ENCODE measurements around the gene EDA2R. TPM values are rescaled to one million over a fixed set of nuclear protein-coding genes. Genes with fewer than 3 reads are reported as not detected.

The EDA2R gene
- total and polyA plus RNA-seq, 2 of the 4 experiments (the other 2 are of a cell fraction) = 14.7 to 23.8 TPM

DNA sequence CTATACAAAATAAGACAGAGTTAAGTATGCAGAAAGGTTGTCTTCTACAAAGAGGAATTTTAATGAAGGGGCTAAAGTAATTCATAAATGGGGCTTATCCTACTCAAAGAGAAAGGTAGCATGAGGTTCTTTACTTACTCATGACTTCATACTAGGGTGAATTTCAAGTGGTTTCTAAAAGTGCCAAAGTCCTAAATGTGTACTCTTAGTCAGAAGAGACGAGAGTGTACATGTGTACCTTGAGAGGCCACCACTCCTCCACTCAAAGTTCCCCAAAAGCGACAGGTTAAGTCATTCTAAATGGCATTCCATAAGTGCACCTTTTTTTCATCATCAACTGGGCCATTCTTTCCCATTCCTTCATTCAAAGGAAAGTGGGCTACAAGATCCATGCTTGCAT lies 21.9 kb downstream of the EDA2R start:
- Histone ChIP-seq H3K18ac (ENCODE audit: low read depth, low read length) (no peak overlapping the region), H4K8ac (ENCODE audit: low read depth in 2 of 2, low read length in 2 of 2) (no peak overlapping the region), H2AFZ (replicated peaks; ENCODE audit: low read length, poor library complexity) (no peak overlapping the region), H3K4me3 (ENCODE audit: insufficient read depth, low read depth, low read length) (no peak overlapping the region), H2AK9ac (replicated peaks; ENCODE audit: low read depth, low read length, poor library complexity) (no peak overlapping the region), H3K9ac (ENCODE audit: low read depth, low read length) (no peak overlapping the region), H4K20me1 (ENCODE audit: insufficient read depth, low read length) (peaks cover 7% of the 10 kb centered on the region; the same call in 1 of the 2 replicates), H3K9me3 (ENCODE audit: control insufficient read depth, insufficient read depth, low read length) (no peaks in the 10 kb centered on the region; the same call in 1 of the 2 replicates), H2BK120ac (ENCODE audit: low read depth, low read length) (no peak overlapping the region), H3K79me1 (ENCODE audit: low read depth in 1 of 2, low read length in 2 of 2) (peaks cover 0 to 5% of the 10 kb centered on the region in 2 experiments; a peak in 2 of 4 replicates), H2BK15ac (ENCODE audit: low read depth, low read length) (no peak overlapping the region), H3K4ac (ENCODE audit: low read depth, low read length) (no peak overlapping the region), H3K9me1 (ENCODE audit: insufficient read depth, low read length) (no peaks in the 10 kb centered on the region), H2BK20ac (ENCODE audit: low read depth, low read length) (no peak overlapping the region), H3K23ac (ENCODE audit: low read depth, low read length) (no peak overlapping the region), H2AK5ac (ENCODE audit: low read depth, low read length) (no peak overlapping the region), H2BK5ac (ENCODE audit: low read depth, low read length, poor library complexity, severe bottlenecking) (no peak overlapping the region), H3K14ac (replicated peaks; ENCODE audit: low read depth, low read length) (no peak overlapping the region), H4K5ac (ENCODE audit: low read depth, low read length) (no peak overlapping the region), H3K27ac (ENCODE audit: insufficient read depth, low read length) (no peak overlapping the region), H3K4me2 (ENCODE audit: low read depth, low read length) (no peak overlapping the region), H3K4me1 (ENCODE audit: control insufficient read depth, insufficient read depth, low read length) (no peaks in the 10 kb centered on the region), H4K91ac (ENCODE audit: insufficient read depth, low read depth, low read length) (no peak overlapping the region), H3K27me3 (ENCODE audit: control insufficient read depth, insufficient read depth, low read length) (no peaks in the 10 kb centered on the region), H3K56ac (ENCODE audit: extremely low read depth, insufficient read depth, low read length) (no peak overlapping the region), H3K36me3 (ENCODE audit: control insufficient read depth, insufficient read depth, low read length) (peaks cover 2% of the 10 kb centered on the region; the same call in 1 of the 2 replicates)
- in situ Hi-C loops (cut with MboI; ENCODE audit: low sequenced_read_pairs) = no loop called here
- DNase-seq (no peak), ATAC-seq (ENCODE audit: low read depth) (no peak)
- no TSS peak for BruUV-seq (replicated peaks)
- no CpG with 5 or more reads among the region's 2 CpGs for WGBS, 2 experiments (ENCODE audit: extremely low coverage in 2 of 2, insufficient read length in 1 of 2)
- ChIA-PET CTCF (no interaction called here), POLR2A (ENCODE audit: unreplicated experiment) (no interaction called here)
- TF ChIP-seq, protein P1, sequence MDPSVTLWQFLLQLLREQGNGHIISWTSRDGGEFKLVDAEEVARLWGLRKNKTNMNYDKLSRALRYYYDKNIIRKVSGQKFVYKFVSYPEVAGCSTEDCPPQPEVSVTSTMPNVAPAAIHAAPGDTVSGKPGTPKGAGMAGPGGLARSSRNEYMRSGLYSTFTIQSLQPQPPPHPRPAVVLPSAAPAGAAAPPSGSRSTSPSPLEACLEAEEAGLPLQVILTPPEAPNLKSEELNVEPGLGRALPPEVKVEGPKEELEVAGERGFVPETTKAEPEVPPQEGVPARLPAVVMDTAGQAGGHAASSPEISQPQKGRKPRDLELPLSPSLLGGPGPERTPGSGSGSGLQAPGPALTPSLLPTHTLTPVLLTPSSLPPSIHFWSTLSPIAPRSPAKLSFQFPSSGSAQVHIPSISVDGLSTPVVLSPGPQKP (IDR thresholded peaks at IDR 0.05; ENCODE audit: borderline replicate concordance, low read depth, low read length) = no peak
- TF ChIP-seq, protein P2, sequence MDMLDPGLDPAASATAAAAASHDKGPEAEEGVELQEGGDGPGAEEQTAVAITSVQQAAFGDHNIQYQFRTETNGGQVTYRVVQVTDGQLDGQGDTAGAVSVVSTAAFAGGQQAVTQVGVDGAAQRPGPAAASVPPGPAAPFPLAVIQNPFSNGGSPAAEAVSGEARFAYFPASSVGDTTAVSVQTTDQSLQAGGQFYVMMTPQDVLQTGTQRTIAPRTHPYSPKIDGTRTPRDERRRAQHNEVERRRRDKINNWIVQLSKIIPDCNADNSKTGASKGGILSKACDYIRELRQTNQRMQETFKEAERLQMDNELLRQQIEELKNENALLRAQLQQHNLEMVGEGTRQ (IDR thresholded peaks at IDR 0.05; ENCODE audit: low read depth, low read length) = no peak
- TF ChIP-seq NFE2L2 (IDR thresholded peaks at IDR 0.05; ENCODE audit: low read depth, low read length) (no peak), MAZ (IDR thresholded peaks at IDR 0.05; ENCODE audit: borderline replicate concordance, low read depth, low read length) (no peak), RAD21 (IDR thresholded peaks at IDR 0.05; ENCODE audit: low read length) (no peak), FOS (IDR thresholded peaks at IDR 0.05; ENCODE audit: low read depth, low read length) (no peak), RFX5 (IDR thresholded peaks at IDR 0.05; ENCODE audit: low read depth, low read length) (no peak), POLR2A (IDR thresholded peaks at IDR 0.05; ENCODE audit: low read depth, low read length) (no peak), MXI1 (IDR thresholded peaks at IDR 0.05; ENCODE audit: borderline replicate concordance, low read depth, low read length) (no peak), SMC3 (IDR thresholded peaks at IDR 0.05; ENCODE audit: low read depth, low read length) (no peak), CHD1 (IDR thresholded peaks at IDR 0.05; ENCODE audit: low read depth, low read length) (no peak), CEBPB (IDR thresholded peaks at IDR 0.05; ENCODE audit: low read depth, low read length) (no peak), BHLHE40 (IDR thresholded peaks at IDR 0.05; ENCODE audit: low read depth, low read length) (no peak), RCOR1 (IDR thresholded peaks at IDR 0.05; ENCODE audit: insufficient replicate concordance, low read length) (no peak)
- TF ChIP-seq, protein P3, sequence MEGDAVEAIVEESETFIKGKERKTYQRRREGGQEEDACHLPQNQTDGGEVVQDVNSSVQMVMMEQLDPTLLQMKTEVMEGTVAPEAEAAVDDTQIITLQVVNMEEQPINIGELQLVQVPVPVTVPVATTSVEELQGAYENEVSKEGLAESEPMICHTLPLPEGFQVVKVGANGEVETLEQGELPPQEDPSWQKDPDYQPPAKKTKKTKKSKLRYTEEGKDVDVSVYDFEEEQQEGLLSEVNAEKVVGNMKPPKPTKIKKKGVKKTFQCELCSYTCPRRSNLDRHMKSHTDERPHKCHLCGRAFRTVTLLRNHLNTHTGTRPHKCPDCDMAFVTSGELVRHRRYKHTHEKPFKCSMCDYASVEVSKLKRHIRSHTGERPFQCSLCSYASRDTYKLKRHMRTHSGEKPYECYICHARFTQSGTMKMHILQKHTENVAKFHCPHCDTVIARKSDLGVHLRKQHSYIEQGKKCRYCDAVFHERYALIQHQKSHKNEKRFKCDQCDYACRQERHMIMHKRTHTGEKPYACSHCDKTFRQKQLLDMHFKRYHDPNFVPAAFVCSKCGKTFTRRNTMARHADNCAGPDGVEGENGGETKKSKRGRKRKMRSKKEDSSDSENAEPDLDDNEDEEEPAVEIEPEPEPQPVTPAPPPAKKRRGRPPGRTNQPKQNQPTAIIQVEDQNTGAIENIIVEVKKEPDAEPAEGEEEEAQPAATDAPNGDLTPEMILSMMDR (conservative IDR thresholded peaks at IDR 0.05; ENCODE audit: low read depth, low read length) = no peak
- intact Hi-C loops (cut with micrococcal nuclease) = no loop called here
- dilution Hi-C loops (cut with HindIII; ENCODE audit: low sequenced_read_pairs, unreplicated experiment) = no loop called here
